Astrocyte of the cerebellum (primary cell): ENCODE results near the gene FOXD2.

Experiments used
- DNase-seq: peaks from one replicate; pipeline ENCODE4 v3.0.0-alpha.2; 2011; ENCODE audit warnings: low read depth
- H3K4me3 ChIP-seq: 2 replicates; pipeline ENCODE4 v1.5.1; 2011; ENCODE audit warnings: mild to moderate bottlenecking, low read depth, low read length, moderate library complexity
- in situ Hi-C: cut with HindIII; loops from 2 replicates; pipeline ENCODE4 v1.10.0; 2017; ENCODE audit warnings: low sequenced_read_pairs
- TF ChIP-seq, protein P1 (sequence below): IDR thresholded peaks from 2 replicates; pipeline ENCODE4 v1.5.1; 2012; ENCODE audit warnings: low read length, low read depth, moderate library complexity, mild to moderate bottlenecking; ENCODE audit errors: missing control alignments

FOXD2 gene

DNA sequence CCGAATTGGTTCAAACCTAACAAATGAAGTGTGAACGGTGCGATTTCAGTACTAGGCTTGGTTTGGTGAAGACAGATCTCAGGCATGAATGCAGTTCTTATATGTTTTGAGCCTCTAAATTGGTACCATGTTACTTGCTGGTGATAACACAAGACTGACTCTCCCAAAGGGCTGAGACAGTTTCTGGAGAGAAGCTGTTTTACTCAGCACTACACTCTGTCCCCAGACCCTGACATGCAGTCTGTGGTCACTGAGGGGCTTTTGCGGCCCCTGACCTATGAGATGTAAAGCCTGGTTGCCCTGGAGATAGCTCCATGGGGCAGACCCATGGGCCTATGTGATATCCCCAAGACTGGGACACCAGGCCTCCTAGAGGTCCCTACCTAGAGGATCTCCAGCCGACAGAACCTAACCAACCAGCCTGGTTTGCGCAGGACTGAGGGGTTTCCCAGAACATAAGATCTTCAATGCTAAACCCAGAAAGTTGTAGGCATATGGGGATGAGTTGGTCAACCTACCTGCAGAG, 41.1 kb upstream of the FOXD2 start:
- H3K4me3 ChIP-seq, result no peak overlapping the region
- in situ Hi-C loops, result no loop called here
- TF ChIP-seq, protein P1, sequence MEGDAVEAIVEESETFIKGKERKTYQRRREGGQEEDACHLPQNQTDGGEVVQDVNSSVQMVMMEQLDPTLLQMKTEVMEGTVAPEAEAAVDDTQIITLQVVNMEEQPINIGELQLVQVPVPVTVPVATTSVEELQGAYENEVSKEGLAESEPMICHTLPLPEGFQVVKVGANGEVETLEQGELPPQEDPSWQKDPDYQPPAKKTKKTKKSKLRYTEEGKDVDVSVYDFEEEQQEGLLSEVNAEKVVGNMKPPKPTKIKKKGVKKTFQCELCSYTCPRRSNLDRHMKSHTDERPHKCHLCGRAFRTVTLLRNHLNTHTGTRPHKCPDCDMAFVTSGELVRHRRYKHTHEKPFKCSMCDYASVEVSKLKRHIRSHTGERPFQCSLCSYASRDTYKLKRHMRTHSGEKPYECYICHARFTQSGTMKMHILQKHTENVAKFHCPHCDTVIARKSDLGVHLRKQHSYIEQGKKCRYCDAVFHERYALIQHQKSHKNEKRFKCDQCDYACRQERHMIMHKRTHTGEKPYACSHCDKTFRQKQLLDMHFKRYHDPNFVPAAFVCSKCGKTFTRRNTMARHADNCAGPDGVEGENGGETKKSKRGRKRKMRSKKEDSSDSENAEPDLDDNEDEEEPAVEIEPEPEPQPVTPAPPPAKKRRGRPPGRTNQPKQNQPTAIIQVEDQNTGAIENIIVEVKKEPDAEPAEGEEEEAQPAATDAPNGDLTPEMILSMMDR, result no peak
- DNase-seq, result no peak

DNA sequence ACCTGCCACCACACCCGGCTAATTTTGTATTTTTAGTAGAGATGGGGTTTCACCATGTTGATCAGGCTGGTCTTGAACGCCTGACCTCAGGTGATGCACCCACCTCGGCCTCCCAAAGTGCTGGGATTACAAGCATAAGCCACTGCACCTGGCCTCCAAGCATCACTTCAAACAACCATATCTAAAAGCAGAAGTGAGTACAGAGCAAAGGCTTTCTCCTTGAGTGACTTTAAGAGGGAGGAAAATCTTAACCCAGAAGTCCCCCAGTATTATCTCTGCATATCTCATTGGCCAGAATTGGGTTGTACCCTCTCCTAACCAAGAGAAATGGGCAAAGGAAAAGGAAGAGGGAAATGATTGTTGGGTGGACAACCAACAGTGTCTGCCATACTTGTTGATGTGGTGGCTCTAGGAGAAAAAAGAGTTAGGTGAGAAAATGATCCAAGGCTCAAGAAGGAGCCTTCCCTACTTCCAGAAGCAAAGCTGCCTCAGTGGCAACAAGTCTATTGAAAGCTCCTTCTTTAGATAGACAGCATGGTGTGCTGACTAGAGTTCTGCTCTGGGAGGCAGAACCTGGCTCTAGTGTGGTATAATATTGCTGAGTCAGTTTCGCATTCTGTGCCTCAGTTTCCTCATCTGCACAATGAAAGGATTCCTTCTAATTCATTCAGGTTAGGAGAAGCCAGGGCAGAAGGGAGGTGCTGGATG, 38.6 kb upstream of the FOXD2 start:
- DNase-seq, result no peak
- in situ Hi-C loops, result no loop called here
- TF ChIP-seq, protein P1, result no peak
- H3K4me3 ChIP-seq, result no peak overlapping the region

DNA sequence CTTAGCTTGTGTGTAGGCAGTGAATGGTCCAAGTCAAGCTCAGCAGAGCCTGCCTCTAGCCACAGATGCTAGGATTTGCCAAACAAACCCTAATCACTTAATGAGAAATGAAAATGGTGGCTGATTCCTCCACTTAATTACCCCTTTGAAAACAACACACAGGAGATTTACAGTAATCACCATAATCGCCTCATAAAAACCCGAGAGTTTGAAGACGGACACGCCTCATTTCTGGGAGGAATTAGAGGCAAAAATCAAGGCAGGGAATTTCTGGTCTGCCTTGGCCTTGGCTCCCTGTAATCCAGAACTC, 38.0 kb upstream of the FOXD2 start:
- H3K4me3 ChIP-seq, result no peak overlapping the region
- DNase-seq, result no peak
- TF ChIP-seq, protein P1, result no peak
- in situ Hi-C loops, result no loop called here

DNA sequence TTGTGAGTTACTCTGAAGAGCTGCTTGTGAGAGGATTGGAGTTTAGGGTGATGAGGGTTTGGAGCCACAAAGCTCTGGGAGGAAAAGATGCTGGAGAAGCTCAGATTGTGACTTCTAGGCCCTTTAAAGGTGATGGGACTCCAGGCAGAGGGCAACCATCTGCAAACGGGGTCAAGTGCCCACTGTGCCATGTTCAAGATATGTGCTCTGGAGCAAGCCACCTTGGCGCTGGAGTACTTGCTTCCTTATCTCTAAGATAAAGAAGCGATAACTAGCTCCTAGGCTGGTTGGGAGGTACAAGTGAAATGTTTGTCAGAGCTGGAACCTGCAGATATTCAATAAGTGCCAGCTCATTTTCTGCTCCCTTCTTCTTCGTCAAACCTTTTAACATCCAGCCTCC, 36.1 kb upstream of the FOXD2 start:
- H3K4me3 ChIP-seq, result no peak overlapping the region
- in situ Hi-C loops, result no loop called here
- TF ChIP-seq, protein P1, result no peak
- DNase-seq, result no peak

DNA sequence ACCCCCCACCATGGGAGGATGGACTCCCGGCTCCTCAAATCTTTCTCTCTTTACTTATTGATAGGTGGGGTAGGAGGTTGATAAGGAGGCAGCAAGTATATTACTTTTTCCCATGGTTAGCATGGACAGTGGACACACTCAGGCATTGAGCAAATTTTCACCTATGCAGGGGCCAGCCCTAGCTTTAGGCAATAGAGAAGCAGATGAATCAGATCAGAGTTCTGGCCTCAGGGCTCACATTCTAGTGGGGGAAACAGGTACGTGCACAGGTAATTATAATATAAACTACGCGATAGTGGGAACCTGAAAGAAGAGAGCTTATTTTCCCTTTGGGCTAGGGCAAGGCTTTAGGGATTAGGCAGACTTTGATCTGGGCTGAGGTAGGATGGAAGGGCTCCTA, 35.3 kb upstream of the FOXD2 start:
- DNase-seq, result no peak
- in situ Hi-C loops, result no loop called here
- TF ChIP-seq, protein P1, result no peak
- no peak overlapping the region for H3K4me3 ChIP-seq

DNA sequence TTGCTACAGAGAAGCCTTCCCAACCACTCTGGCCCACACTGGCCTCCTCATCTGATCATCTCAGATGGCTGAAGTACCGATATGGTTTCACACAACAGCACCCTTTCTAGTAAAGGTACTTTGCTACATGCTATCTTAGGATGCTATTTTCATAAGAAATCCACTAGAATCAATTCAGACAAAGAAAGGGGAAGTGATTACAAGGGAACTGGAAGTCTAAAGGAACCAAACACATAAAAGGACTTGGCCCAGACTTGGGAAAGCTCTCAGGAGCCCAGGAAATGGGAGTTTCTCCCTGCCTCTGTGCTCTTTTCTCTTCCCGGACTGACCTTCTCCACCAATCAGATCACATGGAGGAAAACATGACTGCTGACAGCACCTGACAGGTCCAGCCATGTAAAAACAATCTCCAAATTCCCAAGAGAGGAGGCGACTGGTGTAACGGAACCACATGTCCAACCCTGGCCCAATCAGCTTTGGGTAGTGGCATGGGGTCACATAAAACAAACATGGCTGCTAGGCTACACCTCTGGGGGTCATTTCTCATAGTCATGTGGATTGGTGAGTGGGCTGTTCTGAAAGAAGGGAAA, 34.4 kb upstream of the FOXD2 start:
- in situ Hi-C loops, result no loop called here
- DNase-seq, result no peak
- TF ChIP-seq, protein P1, result no peak
- H3K4me3 ChIP-seq, result no peak overlapping the region
